Measurements from ENCODE around the gene ZNF30.
"Not testable (repeated sequence)": the region's sequence is repeated elsewhere in the genome, so short reads cannot be mapped to it uniquely, and the experiment has no call there.

The ZNF30 gene

GRCh38 chr19:34990578-34991192 is 64.0 kb downstream of the ZNF30 start:
- DNase-seq: peak; percentile 83

DNA sequence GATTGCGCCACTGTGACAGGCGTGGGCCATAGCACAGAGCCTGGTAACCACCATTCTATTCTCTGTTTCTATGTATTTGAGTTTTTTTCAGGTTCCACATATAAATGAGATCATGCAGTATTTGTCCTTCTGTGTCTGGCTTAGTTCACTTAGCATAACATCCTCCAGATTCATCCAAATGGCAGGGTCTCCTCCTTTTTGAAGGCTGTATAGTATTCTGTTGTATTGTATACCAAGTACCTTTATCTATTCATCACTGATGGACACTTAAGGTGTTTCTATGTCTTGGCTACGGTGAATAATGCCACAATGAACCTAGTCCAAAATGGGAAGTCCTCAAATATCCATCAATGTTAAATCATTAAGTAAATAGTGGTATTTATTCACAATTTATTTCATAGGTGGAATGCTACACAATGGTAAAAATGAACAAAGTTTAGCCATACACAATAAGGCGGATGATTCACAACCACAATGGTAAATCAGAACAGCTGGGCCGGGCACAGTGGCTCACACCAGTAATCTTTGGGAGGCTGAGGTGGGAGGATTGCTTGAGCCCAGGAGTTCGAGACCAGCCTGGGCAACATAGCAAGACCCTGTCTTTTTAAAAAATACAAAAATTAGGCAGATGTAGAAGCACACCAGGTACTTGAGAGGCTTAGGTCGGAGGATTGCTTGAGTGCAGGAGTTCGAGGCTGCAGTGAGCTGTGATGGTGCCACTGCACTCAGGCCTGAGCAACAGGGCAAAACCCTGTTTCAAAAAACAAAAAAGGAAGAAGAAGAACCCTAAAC is 65.0 kb downstream of the ZNF30 start:
- DNase-seq: no peak

- DNase-seq: not testable (repeated sequence)
Measured at GRCh38 chr19:34992582-34992981, 65.9 kb downstream of the ZNF30 start.

- DNase-seq: no peak
Measured at GRCh38 chr19:34994286-34994642, 67.6 kb downstream of the ZNF30 start.
